GM12892 (cell line): ENCODE measurements around the gene STK32C.
"Not testable (repeated sequence)": the region's sequence is repeated elsewhere in the genome, so short reads cannot be mapped to it uniquely, and the experiment has no call there.

ENCODE experiments used
- POLR2A ChIP-seq: IDR thresholded peaks from 2 replicates; pipeline ENCODE4 v1.6.1; 2011; ENCODE audit warnings: low read depth, low read length, control low read depth
- POLR2AphosphoS5 ChIP-seq: IDR thresholded peaks from 2 replicates; pipeline ENCODE4 v1.6.1; 2011; ENCODE audit warnings: low read depth, low read length, control low read depth

- not testable (repeated sequence) for TF ChIP-seq POLR2AphosphoS5, POLR2A
These were observed 44.9 kb upstream of the STK32C start for GRCh38 chr10:132352462-132353308.
